Suprapubic skin (tissue), 3 donors: ENCODE measurements around the gene EPC1.

Experiments used
- CTCF ChIP-seq, 2 donors: fragments of 200-600 bp in 1 of 2; fragments of 450-650 bp in 1 of 2; sonication (generic) in 1 of 2; IDR thresholded peaks; one replicate each; pipeline ENCODE4 v1.5.1; 2016 to 2019; ENCODE audit warnings: antibody characterized with exemption in 2 of 2, mild to moderate bottlenecking in 1 of 2, moderate library complexity in 1 of 2
- POLR2A ChIP-seq, 2 donors: fragments of 450-650 bp; IDR thresholded peaks; one replicate each; pipeline ENCODE4 v1.6.1; 2017; ENCODE audit warnings: antibody characterized with exemption in 2 of 2, mild to moderate bottlenecking in 2 of 2, moderate library complexity in 2 of 2

DNA sequence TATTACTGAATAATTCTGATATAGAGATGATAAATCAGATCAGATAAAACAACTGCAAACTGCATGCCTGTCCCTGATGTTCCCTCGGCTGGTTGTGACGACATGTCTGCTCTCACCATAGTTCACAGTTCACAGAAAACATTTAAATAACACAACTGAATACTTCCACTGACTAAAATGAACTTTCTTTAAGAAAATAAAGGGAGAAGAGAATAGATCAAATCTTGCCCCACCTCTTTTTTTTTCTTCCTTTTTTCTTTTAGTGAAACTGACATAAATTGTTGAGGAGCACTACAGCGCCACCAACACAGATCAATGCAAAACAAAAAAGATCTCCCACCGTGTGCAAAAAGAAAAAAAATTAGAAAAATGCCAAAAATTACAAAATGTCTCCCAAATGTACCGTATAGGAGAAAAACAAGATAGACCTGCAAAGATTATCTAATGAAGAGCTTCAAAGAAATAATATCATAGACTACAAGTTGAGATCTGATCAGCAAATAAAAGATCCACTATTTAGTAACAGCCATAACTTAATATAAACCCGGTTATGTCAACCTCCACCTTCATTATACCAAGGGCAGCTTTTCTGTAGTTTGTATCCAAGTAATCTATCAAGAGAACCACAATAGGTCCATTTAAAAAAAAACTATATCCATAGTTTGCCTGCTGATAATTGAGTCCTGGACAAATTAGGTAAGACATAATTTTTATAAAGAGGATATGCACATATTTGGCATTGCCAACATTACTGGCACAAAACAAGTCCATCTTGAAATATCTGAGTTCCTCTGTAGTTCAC, 30.7 kb upstream of the EPC1 start:
- TF ChIP-seq CTCF (IDR thresholded peaks at IDR 0.05) = no peak
- TF ChIP-seq POLR2A (IDR thresholded peaks at IDR 0.05) = no peak
